ENCODE results near the gene ZNF783.

The ZNF783 gene

DNA sequence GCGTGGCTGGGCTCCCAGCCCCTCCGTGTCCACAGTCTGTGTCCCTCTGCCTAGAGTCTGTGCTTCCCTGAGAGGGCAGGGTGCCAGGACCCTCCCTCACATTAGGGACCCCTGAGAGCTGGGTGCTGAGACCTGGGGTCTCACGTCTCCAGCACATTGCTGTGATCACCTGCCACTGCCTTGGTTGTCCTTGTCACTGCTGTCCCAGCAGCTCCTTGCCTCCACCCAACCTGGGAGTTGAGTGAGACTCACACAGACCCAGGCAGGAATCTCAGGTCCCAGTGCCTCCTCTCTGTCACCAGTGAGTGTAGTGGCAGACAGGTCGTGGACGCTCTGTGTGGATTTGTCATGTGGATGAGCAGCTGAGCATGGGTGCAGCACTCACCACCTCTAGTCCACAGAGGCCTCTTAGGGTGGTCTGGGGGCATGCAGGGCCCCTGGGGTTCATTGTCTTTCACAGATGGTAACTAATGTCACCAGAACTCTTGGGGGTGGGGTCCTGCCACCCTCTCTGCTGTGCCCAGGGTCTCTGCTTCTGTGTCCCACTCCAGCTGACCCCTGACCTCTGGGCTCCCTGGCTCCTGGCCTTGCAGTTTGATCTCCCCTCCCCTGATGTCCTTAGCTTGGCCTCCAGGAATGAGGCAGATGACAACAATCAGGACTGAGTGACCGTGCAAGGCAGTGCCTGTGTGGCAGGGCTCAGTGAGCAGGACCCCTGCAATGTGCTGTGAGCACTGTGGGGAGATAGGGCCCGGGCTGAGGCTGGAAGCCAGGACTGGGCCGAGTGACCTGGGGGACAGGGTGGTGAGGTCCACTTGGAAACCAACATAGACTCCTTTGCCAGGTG is 18.9 kb downstream of the ZNF783 start:
- DNase-seq (ENCODE audit: low read depth), result no peak
- H3K4me3 ChIP-seq (ENCODE audit: low read length), result no peak overlapping the region
- TF ChIP-seq, protein P1, sequence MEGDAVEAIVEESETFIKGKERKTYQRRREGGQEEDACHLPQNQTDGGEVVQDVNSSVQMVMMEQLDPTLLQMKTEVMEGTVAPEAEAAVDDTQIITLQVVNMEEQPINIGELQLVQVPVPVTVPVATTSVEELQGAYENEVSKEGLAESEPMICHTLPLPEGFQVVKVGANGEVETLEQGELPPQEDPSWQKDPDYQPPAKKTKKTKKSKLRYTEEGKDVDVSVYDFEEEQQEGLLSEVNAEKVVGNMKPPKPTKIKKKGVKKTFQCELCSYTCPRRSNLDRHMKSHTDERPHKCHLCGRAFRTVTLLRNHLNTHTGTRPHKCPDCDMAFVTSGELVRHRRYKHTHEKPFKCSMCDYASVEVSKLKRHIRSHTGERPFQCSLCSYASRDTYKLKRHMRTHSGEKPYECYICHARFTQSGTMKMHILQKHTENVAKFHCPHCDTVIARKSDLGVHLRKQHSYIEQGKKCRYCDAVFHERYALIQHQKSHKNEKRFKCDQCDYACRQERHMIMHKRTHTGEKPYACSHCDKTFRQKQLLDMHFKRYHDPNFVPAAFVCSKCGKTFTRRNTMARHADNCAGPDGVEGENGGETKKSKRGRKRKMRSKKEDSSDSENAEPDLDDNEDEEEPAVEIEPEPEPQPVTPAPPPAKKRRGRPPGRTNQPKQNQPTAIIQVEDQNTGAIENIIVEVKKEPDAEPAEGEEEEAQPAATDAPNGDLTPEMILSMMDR (IDR thresholded peaks at IDR 0.05; ENCODE audit: insufficient read depth, low read depth, low read length, missing control alignments), result no peak

- TF ChIP-seq, protein P1 (IDR thresholded peaks at IDR 0.05; ENCODE audit: insufficient read depth, low read depth, low read length, missing control alignments), result no peak
- DNase-seq (ENCODE audit: low read depth), result no peak
- H3K4me3 ChIP-seq (ENCODE audit: low read length), result no peak overlapping the region
Observed at GRCh38 chr7:149281508-149282330, 19.7 kb downstream of the ZNF783 start.

- TF ChIP-seq, protein P1 (IDR thresholded peaks at IDR 0.05; ENCODE audit: insufficient read depth, low read depth, low read length, missing control alignments), result no peak
- no peak overlapping the region for H3K4me3 ChIP-seq (ENCODE audit: low read length)
- no peak for DNase-seq (ENCODE audit: low read depth)
Observed at GRCh38 chr7:149282331-149282655, 20.3 kb downstream of the ZNF783 start.

DNA sequence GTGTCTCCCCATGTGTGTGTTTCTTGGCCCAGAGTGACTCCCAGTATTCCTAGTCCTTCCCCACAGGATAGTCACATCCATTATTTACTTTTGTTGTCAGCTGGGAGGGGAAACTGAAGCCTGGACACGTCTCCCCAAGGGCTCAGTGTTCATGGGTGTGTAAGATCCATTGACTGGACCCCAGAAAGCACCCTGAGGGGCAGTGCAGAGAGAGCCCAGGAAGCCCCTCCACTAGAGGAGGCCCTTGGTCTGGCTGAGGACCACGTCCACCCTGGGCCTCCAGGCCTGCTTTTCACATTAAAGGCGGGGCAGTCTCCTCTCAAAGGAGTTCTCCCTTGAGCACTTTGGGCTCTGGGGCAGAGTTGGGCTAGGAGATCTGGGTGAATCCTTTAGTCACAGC is 21.3 kb downstream of the ZNF783 start:
- TF ChIP-seq, protein P1 (IDR thresholded peaks at IDR 0.05; ENCODE audit: insufficient read depth, low read depth, low read length, missing control alignments), result no peak
- DNase-seq (ENCODE audit: low read depth), result no peak
- no peak overlapping the region for H3K4me3 ChIP-seq (ENCODE audit: low read length)

GRCh38 chr7:149284343-149284742 is 22.3 kb downstream of the ZNF783 start:
- DNase-seq (ENCODE audit: low read depth), result peak; percentile 11
- no peak overlapping the region for H3K4me3 ChIP-seq (ENCODE audit: low read length)
- TF ChIP-seq, protein P1 (IDR thresholded peaks at IDR 0.05; ENCODE audit: insufficient read depth, low read depth, low read length, missing control alignments), result no peak

GRCh38 chr7:149284850-149285585 is 23.0 kb downstream of the ZNF783 start:
- DNase-seq (ENCODE audit: low read depth), result peak; percentile 94
- TF ChIP-seq, protein P1 (IDR thresholded peaks at IDR 0.05; ENCODE audit: insufficient read depth, low read depth, low read length, missing control alignments), result no peak
- peak overlapping the region; percentile 54 for H3K4me3 ChIP-seq (ENCODE audit: low read length)

All from epithelial cell of esophagus (primary cell).